K562 (cell line): Measurements from ENCODE around the gene RPLP2. TPM values are rescaled to one million over a fixed set of nuclear protein-coding genes. Genes with fewer than 3 reads are reported as not detected.

Source experiments
- CBX2 ChIP-seq: fragments of 200-600 bp; sonication (generic); IDR thresholded peaks from one replicate; pipeline ENCODE4 v1.6.1; 2012; ENCODE audit warnings: mild to moderate bottlenecking, low read length, inconsistent platforms; ENCODE audit not compliant: insufficient read depth, poor library complexity, severe bottlenecking
- GABPB1 ChIP-seq: sonication (generic); formaldehyde crosslinking; IDR thresholded peaks from 2 replicates; pipeline ENCODE4 v1.8.0; 2022; ENCODE audit warnings: mild to moderate bottlenecking, missing genetic modification reagents
- HMGN3 ChIP-seq: IDR thresholded peaks from 2 replicates; pipeline ENCODE4 v1.6.1; 2011; ENCODE audit warnings: borderline replicate concordance, low read depth, mild to moderate bottlenecking, mixed read lengths, low read length; ENCODE audit not compliant: insufficient read length; ENCODE audit errors: extremely low read depth
- PURB ChIP-seq: sonication (generic); formaldehyde crosslinking; IDR thresholded peaks from 2 replicates; pipeline ENCODE4 v1.9.0; 2021; ENCODE audit warnings: low read depth, mild to moderate bottlenecking, missing genetic modification reagents
- SRF ChIP-seq, 2 experiments: fragments of 250-450, 450-650 bp in 1 of 2; sonication (Bioruptor Pico) in 1 of 2; sonication (generic) in 1 of 2; formaldehyde crosslinking; IDR thresholded peaks; 2 replicates each; pipeline versions ENCODE4 v1.5.0 to v1.5.1; 2020 to 2022; ENCODE audit warnings: mild to moderate bottlenecking in 1 of 2, missing genetic modification reagents in 1 of 2
- ZNF584 ChIP-seq: fragments of 200-800 bp; sonication (Bioruptor generic); IDR thresholded peaks from 2 replicates; pipeline ENCODE4 v1.6.1; 2016; ENCODE audit warnings: low read depth, mild to moderate bottlenecking, missing genetic modification characterization, missing compliant biosample characterization
- ZNF586 ChIP-seq: fragments of 450-650 bp; formaldehyde crosslinking; conservative IDR thresholded peaks from 2 replicates; pipeline ENCODE4 v1.4.0; 2020; ENCODE audit warnings: mild to moderate bottlenecking, moderate library complexity
- polyA plus RNA-seq, 8 experiments: library from polyadenylated mRNA; depleted of rRNA in 4 of 8; stranded (reverse) in 5 of 8; unstranded in 3 of 8; fragments of >200 nt; fragmentation: Nextera tagmentation in 2 of 8; fragmentation: Illumina TruSeq in 1 of 8; extraction: Ambion mirVana in 2 of 8; extraction: Trizol in 1 of 8; gene quantifications; 2 replicates each; pipeline versions ENCODE4 v1.2.1 to v1.2.3, GENCODE V29; 2011 to 2014; ENCODE audit warnings: inconsistent platforms in 1 of 8, missing spikeins in 1 of 8
- total RNA-seq, 7 experiments: library from RNA; depleted of rRNA in 6 of 7; stranded (reverse); fragments of >200 nt in 6 of 7; fragmentation: Illumina TruSeq in 2 of 7; extraction: Trizol in 2 of 7; gene quantifications; 2 replicates each; pipeline versions ENCODE4 v1.2.1 to v1.2.3, GENCODE V29; 2011 to 2021; ENCODE audit warnings: low replicate concordance in 1 of 7
- TF ChIP-seq, protein P1 (sequence below): fragments of 450-650 bp; IDR thresholded peaks from 2 replicates; pipeline ENCODE4 v1.6.1; 2016; ENCODE audit warnings: mild to moderate bottlenecking
- TF ChIP-seq, protein P2 (sequence below): fragments of 450-650 bp; IDR thresholded peaks from 2 replicates; pipeline ENCODE4 v1.6.1; 2014; ENCODE audit warnings: low read depth, mild to moderate bottlenecking, moderate library complexity, borderline replicate concordance
- TF ChIP-seq, protein P3 (sequence below): fragments of 250-450 bp; sonication (Bioruptor Pico); IDR thresholded peaks from 2 replicates; pipeline ENCODE4 v1.5.0; 2021; ENCODE audit warnings: mild to moderate bottlenecking, moderate library complexity
- TF ChIP-seq, protein P4 (sequence below), 3 experiments: fragments of 200-800 bp in 1 of 3; sonication (Bioruptor generic) in 1 of 3; sonication (generic) in 1 of 3; formaldehyde crosslinking in 1 of 3; IDR thresholded peaks; 2 replicates each; pipeline versions ENCODE4 v1.6.1 to v1.8.0; 2016 to 2022; ENCODE audit warnings: mild to moderate bottlenecking in 2 of 3, missing compliant biosample characterization in 2 of 3, missing genetic modification characterization in 2 of 3, missing genetic modification reagents in 1 of 3
- TF ChIP-seq, protein P5 (sequence below): fragments of 450-650 bp; IDR thresholded peaks from 2 replicates; pipeline ENCODE4 v1.6.1; 2018; ENCODE audit warnings: mild to moderate bottlenecking, low read depth; ENCODE audit not compliant: partially characterized antibody

Gene RPLP2
- total and polyA plus RNA-seq, 9 of the 15 experiments (the other 6 are each of a cell fraction or from before 2014, with no cell fraction given), result 528 to 3,807 (median 1,633) TPM

DNA sequence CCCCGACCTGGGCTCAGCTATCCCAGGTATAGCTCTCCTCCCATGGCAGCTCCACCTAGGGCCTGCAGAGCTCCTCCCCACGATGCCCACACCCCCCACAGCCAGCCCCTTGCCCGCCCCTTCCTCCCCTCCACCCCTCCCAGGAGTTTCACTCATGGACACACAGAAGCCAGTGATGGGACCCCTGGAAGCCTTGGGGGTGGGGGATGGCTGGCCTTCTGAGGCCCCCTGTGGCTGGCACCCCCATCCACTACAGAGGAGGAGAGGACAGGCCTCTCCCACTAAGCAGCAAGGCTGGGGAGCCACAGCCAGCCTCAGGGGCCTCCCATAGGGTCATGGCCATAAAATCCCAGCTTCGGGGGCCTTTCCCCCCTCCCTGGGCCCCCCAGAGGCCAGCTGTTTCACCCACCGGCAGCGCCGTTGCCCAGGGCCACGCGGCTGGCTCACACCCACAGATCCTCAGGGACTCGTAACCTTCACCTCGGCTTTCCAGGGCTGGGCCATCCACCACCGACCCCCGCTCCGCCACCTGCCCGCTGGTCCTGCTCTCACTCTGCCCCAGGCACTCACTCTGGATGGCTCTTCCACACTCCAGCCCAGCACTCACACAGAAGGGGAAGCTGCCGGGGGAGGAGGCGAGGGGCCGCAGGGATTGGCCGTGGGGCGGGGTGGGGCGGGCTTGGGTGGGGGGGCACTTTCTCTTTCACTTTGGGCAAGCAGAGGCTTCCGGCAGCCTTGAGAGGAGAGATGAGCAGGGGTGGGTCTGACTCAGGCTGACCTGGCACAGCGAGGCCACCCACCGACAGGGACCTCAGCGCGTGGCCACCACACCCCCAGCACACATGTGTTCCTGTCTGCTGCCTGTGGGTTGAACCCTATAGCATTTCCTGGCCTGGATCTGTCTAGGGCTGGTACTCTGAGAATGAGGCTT is 13.9 kb upstream of the RPLP2 start (continued):
- TF ChIP-seq, protein P1, sequence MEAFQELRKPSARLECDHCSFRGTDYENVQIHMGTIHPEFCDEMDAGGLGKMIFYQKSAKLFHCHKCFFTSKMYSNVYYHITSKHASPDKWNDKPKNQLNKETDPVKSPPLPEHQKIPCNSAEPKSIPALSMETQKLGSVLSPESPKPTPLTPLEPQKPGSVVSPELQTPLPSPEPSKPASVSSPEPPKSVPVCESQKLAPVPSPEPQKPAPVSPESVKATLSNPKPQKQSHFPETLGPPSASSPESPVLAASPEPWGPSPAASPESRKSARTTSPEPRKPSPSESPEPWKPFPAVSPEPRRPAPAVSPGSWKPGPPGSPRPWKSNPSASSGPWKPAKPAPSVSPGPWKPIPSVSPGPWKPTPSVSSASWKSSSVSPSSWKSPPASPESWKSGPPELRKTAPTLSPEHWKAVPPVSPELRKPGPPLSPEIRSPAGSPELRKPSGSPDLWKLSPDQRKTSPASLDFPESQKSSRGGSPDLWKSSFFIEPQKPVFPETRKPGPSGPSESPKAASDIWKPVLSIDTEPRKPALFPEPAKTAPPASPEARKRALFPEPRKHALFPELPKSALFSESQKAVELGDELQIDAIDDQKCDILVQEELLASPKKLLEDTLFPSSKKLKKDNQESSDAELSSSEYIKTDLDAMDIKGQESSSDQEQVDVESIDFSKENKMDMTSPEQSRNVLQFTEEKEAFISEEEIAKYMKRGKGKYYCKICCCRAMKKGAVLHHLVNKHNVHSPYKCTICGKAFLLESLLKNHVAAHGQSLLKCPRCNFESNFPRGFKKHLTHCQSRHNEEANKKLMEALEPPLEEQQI, result no peak
- TF ChIP-seq CBX2 (no peak), HMGN3 (peak; percentile 53), SRF (CRISPR knock-in tag; IDR thresholded peaks at IDR 0.05) (no peak), GABPB1 (CRISPR knock-in tag) (no peak; the same call in 1 of the 2 replicates), ZNF584 (no peak), ZNF586 (no peak), PURB (CRISPR knock-in tag) (no peak)
- TF ChIP-seq, protein P2, sequence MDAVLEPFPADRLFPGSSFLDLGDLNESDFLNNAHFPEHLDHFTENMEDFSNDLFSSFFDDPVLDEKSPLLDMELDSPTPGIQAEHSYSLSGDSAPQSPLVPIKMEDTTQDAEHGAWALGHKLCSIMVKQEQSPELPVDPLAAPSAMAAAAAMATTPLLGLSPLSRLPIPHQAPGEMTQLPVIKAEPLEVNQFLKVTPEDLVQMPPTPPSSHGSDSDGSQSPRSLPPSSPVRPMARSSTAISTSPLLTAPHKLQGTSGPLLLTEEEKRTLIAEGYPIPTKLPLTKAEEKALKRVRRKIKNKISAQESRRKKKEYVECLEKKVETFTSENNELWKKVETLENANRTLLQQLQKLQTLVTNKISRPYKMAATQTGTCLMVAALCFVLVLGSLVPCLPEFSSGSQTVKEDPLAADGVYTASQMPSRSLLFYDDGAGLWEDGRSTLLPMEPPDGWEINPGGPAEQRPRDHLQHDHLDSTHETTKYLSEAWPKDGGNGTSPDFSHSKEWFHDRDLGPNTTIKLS, result no peak
- TF ChIP-seq, protein P3, sequence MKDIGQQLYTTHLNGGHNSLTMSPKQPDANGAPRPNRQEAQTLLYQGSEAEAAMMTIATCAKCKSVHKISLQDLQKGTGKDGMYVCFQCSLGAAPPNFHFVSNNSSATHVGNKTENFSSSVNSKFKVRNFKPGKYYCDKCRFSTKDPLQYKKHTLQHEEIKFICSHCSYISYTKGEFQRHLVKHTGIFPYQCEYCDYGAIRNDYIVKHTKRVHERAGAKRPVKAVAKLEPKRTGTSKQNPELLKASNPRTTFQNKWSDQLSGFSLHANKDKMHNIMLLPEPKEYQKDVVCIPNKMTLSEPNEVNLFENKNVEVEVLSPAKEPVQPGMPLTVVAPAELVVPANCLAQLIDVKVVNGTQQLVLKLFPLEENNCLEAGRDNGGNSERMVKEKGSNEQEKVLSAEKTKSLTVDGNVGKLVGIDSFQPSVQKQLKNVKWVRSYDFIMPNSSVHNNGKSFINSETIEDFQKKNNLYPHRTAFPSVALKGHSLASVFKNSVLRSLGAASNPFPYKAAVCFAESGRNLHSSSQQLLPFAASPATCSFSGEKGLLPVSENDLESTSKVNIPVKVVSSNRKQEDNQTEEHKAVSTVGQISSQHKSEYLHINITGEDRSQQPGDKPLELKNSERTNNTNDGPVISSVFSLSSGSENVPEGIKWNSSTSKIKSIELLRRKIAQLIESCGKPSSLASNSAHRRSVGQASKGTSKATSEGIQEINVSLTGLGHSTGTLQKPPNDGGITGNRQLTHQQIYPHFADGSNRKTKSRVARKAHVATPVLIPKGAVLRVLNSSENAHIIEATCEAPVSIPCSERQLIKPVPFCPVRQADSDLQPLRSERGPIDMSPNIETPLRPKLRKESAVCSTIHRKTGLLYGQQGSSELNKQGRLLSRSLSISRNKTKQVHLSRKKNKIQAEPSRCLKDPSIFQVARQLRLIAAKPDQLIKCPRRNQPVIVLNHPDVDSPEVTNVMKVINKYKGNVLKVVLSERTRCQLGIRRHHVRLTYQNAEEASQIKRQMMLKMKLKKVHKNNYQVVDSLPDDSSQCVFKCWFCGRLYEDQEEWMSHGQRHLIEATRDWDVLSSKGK (CRISPR knock-in tag), result no peak
- TF ChIP-seq, protein P4, sequence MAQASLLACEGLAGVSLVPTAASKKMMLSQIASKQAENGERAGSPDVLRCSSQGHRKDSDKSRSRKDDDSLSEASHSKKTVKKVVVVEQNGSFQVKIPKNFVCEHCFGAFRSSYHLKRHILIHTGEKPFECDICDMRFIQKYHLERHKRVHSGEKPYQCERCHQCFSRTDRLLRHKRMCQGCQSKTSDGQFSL (CRISPR knock-in tag; IDR thresholded peaks at IDR 0.05), result peak; percentile 64
- TF ChIP-seq, protein P4 (tag; IDR thresholded peaks at IDR 0.05), result peak in 1 of 2 experiments; percentile 88; a peak in 2 of 4 replicates
- TF ChIP-seq, protein P5, sequence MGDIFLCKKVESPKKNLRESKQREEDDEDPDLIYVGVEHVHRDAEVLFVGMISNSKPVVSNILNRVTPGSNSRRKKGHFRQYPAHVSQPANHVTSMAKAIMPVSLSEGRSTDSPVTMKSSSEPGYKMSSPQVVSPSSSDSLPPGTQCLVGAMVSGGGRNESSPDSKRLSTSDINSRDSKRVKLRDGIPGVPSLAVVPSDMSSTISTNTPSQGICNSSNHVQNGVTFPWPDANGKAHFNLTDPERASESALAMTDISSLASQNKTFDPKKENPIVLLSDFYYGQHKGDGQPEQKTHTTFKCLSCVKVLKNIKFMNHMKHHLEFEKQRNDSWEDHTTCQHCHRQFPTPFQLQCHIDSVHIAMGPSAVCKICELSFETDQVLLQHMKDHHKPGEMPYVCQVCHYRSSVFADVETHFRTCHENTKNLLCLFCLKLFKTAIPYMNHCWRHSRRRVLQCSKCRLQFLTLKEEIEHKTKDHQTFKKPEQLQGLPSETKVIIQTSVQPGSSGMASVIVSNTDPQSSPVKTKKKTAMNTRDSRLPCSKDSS, result no peak
